GM12872 (cell line): ENCODE results near the gene PRDM7.

ENCODE experiments used
- TF ChIP-seq, protein P1 (sequence below): IDR thresholded peaks from 3 replicates; pipeline ENCODE4 v1.5.1; 2011; ENCODE audit warnings: low read depth, mild to moderate bottlenecking, low read length, moderate library complexity; ENCODE audit not compliant: insufficient read depth

The PRDM7 gene

DNA sequence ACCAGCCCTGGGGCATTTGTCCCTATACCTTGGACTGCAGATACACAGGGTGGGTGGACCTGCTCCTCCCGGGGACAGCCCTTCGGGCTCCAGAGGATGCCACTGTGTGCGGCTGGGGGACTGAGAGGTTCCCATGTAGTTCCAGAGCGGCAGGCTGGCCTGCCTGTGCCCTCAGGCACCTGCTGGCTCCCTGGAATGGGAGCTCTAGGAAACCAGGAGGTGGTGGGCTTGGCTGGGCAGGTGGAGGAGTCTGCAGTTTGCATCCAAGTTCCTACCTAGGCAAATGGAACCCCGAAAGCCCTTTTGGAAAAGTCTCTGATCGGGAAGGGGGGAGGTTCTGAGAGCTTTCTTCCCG is 58.9 kb downstream of the PRDM7 start:
- TF ChIP-seq, protein P1, sequence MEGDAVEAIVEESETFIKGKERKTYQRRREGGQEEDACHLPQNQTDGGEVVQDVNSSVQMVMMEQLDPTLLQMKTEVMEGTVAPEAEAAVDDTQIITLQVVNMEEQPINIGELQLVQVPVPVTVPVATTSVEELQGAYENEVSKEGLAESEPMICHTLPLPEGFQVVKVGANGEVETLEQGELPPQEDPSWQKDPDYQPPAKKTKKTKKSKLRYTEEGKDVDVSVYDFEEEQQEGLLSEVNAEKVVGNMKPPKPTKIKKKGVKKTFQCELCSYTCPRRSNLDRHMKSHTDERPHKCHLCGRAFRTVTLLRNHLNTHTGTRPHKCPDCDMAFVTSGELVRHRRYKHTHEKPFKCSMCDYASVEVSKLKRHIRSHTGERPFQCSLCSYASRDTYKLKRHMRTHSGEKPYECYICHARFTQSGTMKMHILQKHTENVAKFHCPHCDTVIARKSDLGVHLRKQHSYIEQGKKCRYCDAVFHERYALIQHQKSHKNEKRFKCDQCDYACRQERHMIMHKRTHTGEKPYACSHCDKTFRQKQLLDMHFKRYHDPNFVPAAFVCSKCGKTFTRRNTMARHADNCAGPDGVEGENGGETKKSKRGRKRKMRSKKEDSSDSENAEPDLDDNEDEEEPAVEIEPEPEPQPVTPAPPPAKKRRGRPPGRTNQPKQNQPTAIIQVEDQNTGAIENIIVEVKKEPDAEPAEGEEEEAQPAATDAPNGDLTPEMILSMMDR: no peak

DNA sequence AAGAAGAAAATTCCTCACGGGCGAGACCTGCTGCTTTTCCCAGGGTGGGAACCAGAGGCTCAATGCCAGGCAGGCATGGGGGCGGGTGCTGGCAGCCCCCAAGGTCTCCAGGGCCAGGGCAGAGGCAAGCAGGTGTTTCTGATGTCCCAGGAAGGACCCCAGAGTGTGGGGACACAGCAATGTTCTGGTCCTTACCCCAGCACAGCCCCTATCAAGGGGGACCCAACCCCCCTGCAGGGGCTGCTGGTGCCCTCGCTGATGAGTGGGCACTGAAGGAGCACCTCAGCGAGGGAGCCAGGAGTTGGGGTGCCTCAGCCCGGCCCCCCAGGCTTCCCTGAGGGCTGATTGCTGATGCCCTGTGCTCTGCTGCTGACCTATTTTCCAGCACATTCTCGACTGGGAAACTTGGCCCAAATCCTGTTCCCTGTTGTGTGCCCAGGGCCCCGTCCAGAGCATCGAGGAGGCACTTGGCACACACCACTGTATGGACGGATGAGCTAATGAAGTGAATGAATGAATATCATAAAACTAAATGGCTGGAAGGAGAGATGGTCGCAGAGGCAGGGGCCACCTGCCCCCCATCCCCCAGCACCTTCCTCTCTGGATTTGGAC is 60.7 kb downstream of the PRDM7 start:
- TF ChIP-seq, protein P1: no peak

DNA sequence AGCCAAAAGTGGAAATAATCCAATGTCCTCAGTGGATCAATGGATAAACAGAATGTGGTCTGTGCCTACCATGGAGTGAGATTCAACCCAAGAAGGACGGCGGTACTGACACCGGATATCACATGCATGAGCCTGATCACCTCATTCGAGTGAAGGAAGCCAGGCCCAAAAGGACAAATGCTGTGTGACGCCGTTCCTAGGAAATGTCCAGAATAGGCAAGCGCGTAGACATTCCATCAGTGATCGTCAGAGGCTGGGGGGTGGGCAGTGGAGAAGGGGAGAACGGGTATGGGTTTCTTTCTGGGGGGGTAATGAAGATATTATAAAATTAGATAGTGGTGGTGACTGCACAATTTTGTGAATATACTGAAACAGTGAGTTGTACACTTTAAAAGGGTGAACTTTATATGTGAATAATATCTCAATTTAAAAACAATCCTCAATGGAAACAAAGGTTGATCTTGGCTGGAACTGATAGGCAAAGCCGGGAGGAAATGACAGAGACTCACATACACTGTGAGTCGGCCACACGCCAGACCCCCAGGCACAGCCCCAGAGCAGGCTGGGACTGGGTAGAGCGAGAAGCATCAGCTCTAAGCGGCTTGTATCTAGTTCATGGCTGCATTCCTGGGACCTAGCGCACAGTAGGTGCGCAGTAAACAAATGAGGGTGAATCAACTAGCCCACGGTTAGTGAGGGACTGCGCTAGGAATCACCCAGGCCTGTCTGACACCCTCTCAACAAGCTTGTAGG is 61.4 kb downstream of the PRDM7 start:
- TF ChIP-seq, protein P1: no peak

DNA sequence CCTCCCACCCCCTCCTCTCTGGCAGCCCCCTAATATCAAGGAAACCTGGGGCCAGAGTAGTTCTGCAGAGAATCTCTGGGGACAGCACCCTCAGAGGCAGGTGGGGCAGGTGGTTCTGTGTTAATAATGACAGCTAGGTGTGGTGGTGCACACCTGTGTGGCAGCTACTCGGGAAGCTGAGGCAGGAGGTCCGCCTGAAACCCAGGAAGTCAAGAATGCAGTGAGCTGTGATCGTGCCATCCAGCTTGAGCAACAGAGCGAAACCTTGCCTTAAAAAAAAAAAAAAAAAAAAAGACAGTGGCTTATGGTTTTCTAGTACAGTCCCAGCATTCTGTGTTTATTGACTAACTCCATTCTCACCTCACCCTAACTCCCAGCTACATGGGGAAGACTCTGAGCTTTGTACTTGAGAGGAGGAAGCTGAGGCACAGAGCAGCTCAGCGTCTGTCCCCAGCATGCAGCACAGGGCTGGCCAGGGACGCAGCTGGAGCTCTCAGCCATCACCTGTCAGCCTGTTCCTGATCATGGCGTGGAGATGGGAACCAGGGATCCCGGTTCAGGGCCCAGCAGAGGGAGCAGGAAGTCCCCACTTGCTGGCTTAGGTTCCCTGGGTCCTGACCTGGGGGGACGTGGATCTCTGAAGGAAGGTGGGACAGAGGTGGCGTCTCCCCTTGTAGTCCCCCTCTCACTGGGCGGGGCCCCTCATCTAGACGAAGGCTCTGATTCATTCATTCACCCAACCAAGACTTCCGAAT is 64.0 kb downstream of the PRDM7 start:
- TF ChIP-seq, protein P1: no peak

DNA sequence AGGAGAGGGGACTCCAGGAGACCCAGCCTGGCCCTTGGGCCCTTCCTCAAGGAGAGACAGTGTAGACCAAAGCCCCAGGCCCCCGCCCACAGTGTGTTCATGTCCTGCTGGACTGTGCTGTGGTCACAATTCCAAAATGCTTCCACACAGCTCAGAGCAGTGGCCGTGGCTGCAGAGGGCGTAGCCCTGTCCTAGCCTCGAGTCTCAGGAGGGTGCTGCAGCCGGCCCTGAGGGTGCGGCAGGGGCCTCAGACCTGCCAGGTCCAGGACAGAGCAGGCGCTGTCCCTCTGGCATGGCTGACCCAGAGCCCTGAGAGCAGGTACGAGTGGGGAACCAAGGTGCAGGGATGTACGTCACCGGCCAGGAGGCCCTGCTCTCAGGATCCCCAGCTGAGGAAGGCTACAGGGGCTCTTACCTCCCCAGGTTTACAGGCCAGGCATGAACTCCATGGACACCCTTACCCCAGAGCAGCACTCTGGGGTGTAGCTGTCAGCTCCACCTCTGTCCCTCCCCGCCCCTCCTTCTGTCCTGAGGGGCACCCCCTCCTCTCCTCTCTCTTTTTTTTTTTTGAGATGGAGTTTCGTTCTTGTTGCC is 65.1 kb downstream of the PRDM7 start:
- TF ChIP-seq, protein P1: no peak

DNA sequence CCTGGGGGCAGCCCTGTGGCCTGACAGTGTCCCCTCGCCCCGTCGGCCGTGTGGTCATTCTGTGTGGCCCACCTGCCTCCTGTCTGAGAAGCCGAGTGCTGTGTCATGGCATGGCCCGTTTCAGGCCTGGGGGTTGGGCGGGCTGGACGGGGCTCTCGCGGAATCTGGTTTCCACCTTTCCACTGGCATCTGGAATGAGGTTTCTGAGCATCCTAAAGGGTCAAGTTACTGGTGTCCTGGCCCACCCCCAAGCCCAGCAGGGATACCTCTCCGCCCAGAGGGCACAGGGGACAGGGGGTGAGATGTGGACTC is 65.7 kb downstream of the PRDM7 start:
- TF ChIP-seq, protein P1: no peak

DNA sequence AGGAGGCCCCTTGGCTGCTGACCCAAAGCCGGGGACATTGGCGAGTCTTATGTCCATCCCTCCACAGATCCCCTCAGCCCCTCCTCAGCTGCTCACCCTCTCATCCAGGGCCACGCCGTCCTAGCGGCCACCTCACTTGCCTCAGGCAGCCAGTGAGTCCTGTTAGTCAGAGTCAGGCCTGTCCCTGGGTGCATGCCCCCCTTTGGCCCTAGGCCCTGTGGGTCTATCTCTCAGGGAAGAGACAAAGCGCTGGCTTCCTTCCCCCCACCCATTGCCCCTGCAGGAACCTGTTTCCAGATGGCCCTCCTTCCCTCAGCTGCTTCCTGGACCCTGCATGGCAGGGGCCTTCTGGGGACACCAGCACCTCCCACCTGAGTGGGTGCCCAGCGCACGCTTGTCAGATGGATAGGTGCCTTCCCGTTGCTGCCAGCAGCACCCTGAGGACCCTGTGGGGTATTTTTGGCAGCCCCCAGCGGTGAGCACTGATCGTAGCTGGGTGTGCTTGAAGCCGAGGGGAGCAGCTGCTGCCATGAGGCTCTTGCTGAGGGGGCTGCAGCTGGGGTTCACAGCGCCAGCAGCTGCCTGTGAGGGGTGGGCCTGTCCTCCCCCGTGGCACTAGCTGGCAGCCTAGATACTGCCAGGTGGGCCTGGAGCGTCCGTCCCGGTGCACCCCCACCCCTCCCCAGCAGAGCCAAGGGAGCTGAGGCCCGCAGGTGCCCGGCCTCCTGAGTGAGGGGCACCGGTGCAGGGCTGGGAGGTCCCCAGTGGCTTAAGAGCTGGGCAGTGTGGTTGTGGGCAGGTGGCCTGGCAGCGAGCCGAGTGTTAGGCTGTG is 66.2 kb downstream of the PRDM7 start:
- TF ChIP-seq, protein P1: no peak
